Measurements from ENCODE around the gene CACNA1B.

DNA sequence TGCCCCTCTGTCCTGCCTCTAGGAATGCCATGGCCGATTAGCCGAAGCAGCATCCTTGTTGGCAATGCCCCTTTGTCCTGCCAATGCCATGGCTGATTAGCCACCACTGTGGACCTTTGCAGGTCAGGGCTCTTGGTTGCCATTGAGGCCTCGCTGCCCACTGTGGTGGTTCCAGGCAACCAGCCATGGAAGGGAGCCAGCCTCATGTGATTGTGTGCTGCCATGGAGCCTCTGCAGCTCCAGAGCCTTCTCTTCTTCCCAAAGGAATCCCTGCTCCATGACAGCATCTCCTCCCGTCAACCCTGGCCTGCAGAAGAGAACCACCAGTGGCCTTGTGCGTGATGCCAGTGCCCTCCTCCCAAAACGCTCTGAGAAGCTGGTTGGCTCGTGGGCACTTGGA is 187.0 kb downstream of the CACNA1B start:
- TF ChIP-seq, protein P1, sequence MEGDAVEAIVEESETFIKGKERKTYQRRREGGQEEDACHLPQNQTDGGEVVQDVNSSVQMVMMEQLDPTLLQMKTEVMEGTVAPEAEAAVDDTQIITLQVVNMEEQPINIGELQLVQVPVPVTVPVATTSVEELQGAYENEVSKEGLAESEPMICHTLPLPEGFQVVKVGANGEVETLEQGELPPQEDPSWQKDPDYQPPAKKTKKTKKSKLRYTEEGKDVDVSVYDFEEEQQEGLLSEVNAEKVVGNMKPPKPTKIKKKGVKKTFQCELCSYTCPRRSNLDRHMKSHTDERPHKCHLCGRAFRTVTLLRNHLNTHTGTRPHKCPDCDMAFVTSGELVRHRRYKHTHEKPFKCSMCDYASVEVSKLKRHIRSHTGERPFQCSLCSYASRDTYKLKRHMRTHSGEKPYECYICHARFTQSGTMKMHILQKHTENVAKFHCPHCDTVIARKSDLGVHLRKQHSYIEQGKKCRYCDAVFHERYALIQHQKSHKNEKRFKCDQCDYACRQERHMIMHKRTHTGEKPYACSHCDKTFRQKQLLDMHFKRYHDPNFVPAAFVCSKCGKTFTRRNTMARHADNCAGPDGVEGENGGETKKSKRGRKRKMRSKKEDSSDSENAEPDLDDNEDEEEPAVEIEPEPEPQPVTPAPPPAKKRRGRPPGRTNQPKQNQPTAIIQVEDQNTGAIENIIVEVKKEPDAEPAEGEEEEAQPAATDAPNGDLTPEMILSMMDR (IDR thresholded peaks at IDR 0.05), result no peak
- no peak for TF ChIP-seq EZH2 (IDR thresholded peaks at IDR 0.05; ENCODE audit: borderline replicate concordance, insufficient read depth, low read depth, low read length, poor library complexity, severe bottlenecking)
